HEK293T (cell line): ENCODE results near the gene RPH3AL.

ENCODE experiments used
- BHLHE40 ChIP-seq: fragments of 450-650 bp; IDR thresholded peaks from 2 replicates; pipeline ENCODE4 v1.6.1; 2016; ENCODE audit warnings: mild to moderate bottlenecking, moderate library complexity, borderline replicate concordance
- ELF4 ChIP-seq: fragments of 450-650 bp; IDR thresholded peaks from 2 replicates; pipeline ENCODE4 v1.6.1; 2017; ENCODE audit warnings: antibody characterized with exemption

DNA sequence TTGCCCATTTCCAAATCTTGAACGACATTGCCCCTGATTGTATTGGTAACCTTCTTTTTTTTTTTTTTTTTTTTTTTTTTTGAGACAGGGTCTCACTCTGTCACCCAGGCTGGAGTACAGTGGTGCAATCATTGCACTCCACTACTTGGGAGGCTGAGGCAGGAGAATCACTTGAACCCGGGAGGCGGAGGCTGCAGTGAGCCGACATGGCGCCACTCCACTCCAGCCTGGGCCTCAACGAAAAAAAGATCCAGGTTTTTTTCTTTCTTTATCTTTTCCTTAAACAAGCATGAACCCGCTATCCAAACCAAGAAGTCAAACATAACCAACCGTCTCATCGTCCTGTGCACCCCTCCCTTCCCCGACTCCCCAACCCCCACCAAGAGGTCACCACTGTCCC is 47.6 kb upstream of the RPH3AL start:
- no peak for TF ChIP-seq BHLHE40
- TF ChIP-seq ELF4: no peak
